Fibroblast of skin of scalp (primary cell): ENCODE data around the gene COX6B1.
A peak's percentile ranks its signal among the peaks of the same experiment; 100 is the strongest.
"Not testable (repeated sequence)": the region's sequence is repeated elsewhere in the genome, so short reads cannot be mapped to it uniquely, and the experiment has no call there.

Source experiments
- DNase-seq: peaks from one replicate; pipeline ENCODE4 v3.0.0-alpha.2; 2013

Gene COX6B1

DNA sequence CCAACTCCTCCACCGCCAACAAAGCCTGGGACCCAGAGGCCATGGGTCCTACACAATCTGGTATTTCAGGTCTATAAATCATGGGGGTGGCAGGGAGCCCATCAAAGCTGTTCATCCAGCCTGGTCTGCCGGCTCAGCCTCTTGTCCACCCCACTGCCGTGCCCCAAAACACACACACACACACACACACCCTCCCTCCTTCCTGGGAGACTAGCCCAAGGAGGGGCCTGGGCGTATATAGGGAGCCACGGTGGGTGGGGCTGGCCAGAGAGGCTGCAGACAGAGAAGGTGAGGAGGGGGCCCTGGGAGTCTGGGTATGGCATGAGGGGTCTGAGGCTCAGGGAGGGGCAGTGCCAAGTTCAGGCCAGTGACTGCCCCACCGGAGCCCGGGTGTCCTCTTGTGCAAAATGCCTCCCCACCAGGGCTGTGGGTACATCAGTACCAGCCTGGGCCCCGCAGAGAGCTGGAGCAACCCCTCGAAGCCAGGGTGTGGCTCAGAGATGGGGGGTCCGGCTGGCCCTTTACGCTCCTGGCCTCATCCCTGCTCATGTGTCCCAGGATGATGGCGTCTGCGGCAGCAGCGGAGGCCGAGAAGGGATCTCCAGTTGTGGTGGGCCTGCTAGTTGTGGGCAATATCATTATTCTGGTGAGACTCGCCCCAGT is 18.3 kb downstream of the COX6B1 start, which contains the start of gene UPK1A:
TSS of gene UPK1A (plus strand) at position 267 of the 663 bp plus-strand sequence. CDS start at position 563, 296 bp downstream.
- no peak for DNase-seq

- DNase-seq: no peak
Observed at GRCh38 chr19:35669566-35669965, 21.4 kb downstream of the COX6B1 start.

DNA sequence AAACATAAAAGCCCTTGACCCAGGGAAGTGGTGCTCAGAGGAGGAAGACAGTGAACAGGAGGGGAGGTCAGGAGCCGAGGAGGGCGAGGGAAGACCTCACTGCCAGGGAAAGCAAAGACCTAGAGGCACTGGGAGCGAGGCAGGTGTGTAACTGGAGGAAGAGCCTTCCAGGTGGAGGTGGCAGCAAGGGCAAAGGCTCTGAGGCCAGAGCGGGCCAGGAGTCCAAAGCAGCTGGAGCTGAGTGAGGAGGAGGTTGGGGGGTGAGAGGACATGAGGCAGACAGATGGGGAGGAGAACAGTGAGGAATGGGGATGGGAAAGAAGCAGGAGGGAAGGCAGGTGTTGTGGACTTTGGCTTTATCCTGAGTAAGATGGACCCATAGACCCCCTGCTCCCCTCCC is 21.9 kb downstream of the COX6B1 start:
- DNase-seq: no peak

GRCh38 chr19:35670686-35671085 is 22.6 kb downstream of the COX6B1 start:
- no peak for DNase-seq

GRCh38 chr19:35671818-35672217 is 23.7 kb downstream of the COX6B1 start:
- DNase-seq: no peak

GRCh38 chr19:35673121-35673804 is 25.1 kb downstream of the COX6B1 start:
- DNase-seq: peak; percentile 27

DNA sequence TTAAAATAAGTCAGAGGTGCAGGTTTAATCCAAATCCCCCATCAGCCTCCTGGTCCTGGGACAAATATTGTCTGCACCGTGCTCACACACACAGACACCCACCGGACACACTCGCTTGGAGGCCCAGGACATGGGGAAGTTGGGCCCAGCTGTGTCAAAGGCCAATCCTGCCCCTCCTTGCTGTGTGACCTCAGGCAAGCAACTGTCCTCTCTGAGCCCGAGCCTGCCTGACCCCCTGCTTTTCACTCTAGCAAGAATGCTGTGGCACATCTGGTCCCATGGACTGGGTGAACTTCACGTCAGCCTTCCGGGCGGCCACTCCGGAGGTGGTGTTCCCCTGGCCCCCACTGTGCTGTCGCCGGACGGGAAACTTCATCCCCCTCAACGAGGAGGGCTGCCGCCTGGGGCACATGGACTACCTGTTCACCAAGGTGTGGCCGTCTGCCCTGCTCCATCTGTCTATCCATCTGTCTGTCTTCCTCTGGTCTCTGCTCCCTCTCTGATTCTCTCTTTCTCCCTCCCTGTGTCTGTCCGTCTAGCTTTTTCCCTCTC is 27.5 kb downstream of the COX6B1 start:
- no peak for DNase-seq

DNA sequence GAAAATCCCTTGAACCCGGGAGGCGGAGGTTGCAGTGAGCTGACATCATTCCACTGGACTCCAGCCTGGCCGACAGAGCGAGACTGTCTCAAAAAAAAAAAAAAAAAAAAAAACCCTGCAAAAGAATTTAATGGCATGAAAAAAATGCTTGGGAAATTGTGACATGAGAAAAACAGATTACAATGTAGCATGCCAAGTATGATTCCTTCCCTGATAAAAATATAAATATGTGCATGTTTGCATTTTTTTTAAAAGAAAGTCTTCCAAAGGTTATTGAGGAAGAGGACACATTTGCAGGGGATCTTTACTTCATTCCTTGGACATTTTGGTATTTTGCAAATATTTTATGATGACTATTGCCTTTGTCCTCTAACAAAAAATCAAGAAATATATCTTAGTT is 41.7 kb downstream of the COX6B1 start:
- DNase-seq: peak; percentile 49

- DNase-seq: not testable (repeated sequence)
Observed at GRCh38 chr19:35691106-35691505, 43.0 kb downstream of the COX6B1 start.

GRCh38 chr19:35692010-35692409 is 43.9 kb downstream of the COX6B1 start:
- no peak for DNase-seq

DNA sequence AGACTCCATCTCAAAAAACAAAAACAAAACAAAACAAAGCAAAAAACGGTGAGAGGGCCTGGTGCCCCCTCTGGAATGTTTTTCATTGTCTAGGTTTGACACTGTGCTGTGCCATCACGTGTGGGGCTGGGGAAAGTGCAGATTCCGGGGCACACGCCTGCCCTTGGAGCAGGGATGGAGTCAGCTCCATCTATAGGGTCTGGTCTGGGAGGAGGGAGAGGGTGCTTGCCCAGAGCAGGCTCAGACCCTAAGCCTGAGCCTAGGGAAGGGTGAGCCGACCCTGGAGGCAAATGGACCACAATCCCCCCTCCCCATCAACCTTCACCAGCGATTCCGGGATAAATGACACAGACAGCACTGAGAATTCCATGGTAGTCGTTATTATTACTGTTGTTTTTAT is 45.3 kb downstream of the COX6B1 start:
- DNase-seq: no peak

GRCh38 chr19:35693835-35694599 is 45.9 kb downstream of the COX6B1 start:
- peak; percentile 88 for DNase-seq

DNA sequence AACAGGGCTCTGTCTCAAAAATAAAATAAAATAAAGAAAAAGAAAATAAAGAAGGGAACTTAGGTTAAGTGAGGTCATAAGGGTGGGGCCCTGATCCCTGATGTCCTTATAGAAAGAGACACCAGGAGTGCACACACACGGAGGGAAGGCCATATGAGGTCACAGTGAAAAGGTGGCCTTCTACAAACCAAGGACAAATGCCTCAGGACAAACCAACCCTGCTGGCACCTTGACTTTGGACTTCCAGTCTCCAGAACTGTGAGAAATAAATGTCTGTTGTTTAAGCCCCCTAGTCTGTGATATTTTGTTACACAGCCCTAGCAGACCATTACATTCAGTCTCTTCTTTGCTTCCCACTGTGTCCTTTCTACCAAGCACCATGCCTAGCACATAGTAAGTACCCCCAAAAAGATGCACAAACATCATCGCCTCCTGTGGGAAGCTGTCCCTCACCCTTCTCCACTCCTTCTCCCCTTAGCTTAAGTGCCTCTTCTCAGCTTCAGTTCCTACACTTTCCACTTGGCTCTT is 47.8 kb downstream of the COX6B1 start:
- no peak for DNase-seq

GRCh38 chr19:35696835-35697234 is 48.7 kb downstream of the COX6B1 start:
- no peak for DNase-seq

GRCh38 chr19:35702223-35703012 is 54.3 kb downstream of the COX6B1 start:
- DNase-seq: peak; percentile 97

DNA sequence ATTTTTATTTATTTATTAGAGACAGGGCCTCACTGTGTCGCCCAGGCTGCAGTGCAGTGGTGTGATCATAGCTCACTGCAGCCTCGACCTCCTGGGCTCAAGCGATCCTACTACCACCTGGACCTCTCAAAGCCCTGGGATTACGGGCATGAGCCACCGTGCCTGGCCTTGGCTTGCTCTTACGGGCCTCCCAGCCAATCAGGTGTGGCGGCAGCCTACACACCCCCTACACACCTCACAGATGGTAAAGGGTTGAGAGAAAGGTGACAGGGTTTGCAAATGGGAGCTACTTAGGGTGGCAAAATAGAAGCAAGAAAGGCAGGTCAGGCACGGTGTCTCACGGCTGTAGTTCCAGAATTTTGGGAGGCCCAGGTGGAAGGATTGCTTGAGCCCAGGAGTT is 55.2 kb downstream of the COX6B1 start:
- no peak for DNase-seq

DNA sequence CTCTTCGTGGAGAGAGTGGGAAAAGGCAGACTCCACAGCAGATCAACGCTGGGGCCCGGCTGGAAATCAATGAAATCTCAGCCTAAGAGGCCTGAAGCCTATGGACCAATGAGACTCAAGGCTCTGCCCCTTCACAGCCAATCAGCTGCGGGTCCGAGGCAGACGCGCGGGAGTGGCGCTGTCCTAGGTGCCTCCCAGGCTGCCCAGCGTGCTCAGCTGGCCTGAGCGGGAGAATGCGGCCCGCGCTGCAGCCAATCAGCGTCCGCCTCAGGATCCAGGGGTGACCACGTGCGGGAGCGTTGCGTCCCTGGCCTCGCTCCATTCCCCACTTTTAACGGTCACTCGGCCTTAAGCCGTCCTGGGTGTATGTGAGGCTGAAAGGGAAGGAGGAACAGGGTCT is 56.1 kb downstream of the COX6B1 start, which contains the start of gene ZBTB32:
TSS of gene ZBTB32 (plus strand) at position 341 of the 400 bp plus-strand sequence. CDS start 10,069 bp downstream, outside the sequence.
- DNase-seq: peak; percentile 61
